Globus pallidus (tissue), 1 donor: ENCODE results near the gene KCNC2.

ENCODE experiments used
- DNase-seq: peaks from one replicate; pipeline ENCODE4 v3.0.0-alpha.2; 2015; ENCODE audit warnings: low spot score

KCNC2 gene

DNA sequence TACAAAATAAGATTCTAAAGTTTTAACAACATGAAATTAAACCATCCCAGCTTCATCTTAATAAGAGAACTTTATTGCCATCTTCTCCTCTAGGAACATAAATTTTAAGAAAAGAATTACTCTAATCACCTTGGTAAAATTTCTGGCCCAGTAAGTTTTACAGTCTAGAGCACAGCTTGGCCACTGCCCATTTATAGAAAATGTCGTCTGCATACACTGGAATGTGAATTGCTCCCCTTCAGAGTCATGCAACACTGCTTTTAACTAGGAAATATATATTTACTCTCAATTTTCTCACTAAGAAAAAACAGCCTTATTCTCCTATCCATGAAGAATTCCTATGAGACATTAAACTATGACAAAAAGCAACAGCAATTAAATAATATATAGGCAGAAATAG lies 48.2 kb downstream of the KCNC2 start:
- DNase-seq, result no peak

- DNase-seq, result no peak
These were observed 52.3 kb downstream of the KCNC2 start for GRCh38 chr12:75157385-75157784.

DNA sequence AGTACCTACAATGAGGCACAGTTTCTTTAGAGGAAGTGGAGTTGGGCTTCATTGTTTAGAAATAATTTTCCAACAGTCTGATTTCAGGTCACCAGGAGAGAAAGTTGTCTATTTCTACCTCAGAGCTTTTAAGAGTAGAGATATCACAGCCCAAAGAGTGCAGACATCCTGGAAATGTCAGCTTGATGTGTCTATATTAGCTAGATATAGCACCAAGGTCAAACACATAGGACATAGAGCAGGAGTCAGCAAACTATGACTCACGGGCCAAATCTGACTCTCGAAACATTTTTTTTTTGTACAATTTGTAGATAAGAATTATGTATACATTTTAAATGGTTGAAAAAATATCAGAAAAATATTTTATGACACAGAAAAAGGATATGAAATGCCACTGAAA lies 53.7 kb downstream of the KCNC2 start:
- DNase-seq, result no peak

DNA sequence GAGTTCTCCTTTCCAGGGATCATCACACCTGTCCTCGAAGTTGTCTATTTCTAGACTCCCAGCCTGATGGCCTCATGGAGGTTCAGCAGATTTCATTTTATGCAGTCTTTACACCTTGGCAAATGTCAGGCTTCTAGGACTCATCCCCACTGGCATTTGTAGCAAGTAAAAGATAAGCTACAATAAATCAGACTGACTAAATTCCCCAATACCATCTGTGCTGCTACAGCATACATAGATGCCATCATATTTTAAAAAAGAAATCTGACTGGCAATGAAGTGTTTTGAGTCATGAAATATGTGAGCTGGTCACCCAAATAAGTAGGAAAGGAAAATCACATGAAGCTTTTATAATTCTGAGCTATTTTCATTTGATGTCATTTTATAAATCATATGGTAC lies 55.3 kb downstream of the KCNC2 start:
- DNase-seq, result no peak

DNA sequence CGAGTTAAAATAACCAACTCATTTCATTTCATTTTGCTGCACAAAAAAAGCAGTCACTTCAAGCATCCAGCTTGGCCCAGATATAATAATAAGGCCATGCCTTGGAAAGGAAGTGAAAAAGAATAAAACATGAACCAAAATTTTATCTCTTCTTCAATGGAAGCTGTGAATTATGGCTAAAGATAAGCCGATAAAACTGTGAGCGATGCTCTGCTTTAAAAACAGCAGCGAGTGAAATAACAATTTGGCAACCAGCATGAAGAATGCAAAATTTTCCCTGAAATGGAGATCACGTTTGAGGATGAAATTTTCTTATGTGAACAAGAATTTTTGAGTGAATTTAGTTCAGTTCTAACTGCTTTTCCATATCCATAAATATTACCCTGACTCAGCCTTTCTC lies 70.4 kb downstream of the KCNC2 start:
- no peak for DNase-seq

DNA sequence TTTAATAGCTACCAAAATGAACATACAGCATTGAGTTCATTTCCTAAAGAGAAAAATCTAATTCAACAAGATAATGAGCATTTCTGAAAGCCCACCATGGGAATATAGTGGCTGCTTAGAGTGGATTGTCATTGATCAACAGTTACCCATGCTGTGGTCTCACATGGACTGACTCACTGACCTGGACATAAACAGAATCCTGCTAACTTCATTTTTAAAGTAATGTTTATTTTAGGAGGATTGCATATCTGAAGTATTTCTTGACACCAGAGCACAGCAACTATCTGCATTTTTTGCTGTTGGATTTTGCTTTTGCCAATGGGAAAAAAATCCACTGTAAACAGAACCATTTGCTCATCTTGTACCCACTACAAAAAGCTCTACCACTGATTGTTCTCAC lies 71.7 kb downstream of the KCNC2 start:
- no peak for DNase-seq

DNA sequence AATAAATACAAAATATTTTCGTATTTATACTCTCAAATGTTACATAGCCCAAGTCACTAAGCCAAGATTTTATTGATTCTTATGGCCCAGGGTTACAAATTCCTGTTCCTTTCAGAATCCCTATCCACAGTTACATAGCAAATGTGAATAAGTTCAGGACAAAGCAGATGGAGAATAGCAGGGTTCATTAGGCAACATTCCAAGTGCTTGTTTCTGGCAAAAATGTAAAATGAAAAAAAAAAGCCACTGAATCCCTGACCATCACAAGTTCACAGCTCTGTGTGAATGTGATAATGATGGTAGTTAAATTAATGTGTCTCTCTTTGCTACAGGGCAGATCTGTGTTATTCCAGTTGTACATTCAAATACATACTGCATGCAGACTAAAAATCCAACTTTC lies 74.6 kb downstream of the KCNC2 start:
- DNase-seq, result no peak

GRCh38 chr12:75130811-75131210 lies 78.8 kb downstream of the KCNC2 start:
- DNase-seq, result no peak

- no peak for DNase-seq
These were observed 80.4 kb downstream of the KCNC2 start for GRCh38 chr12:75129275-75129674.

GRCh38 chr12:75121036-75121705 lies 88.5 kb downstream of the KCNC2 start:
- DNase-seq, result no peak

- no peak for DNase-seq
These were observed 89.3 kb downstream of the KCNC2 start for GRCh38 chr12:75120311-75120711.

- no peak for DNase-seq
These were observed 92.9 kb downstream of the KCNC2 start for GRCh38 chr12:75116646-75117198.

- no peak for DNase-seq
These were observed 93.9 kb downstream of the KCNC2 start for GRCh38 chr12:75115748-75116147.

GRCh38 chr12:75103822-75104221 lies 105.8 kb downstream of the KCNC2 start:
- DNase-seq, result no peak

GRCh38 chr12:75101781-75102180 lies 107.9 kb downstream of the KCNC2 start:
- DNase-seq, result no peak

- no peak for DNase-seq
These were observed 110.4 kb downstream of the KCNC2 start for GRCh38 chr12:75099210-75099609.

- DNase-seq, result no peak
These were observed 112.6 kb downstream of the KCNC2 start for GRCh38 chr12:75097003-75097402.

DNA sequence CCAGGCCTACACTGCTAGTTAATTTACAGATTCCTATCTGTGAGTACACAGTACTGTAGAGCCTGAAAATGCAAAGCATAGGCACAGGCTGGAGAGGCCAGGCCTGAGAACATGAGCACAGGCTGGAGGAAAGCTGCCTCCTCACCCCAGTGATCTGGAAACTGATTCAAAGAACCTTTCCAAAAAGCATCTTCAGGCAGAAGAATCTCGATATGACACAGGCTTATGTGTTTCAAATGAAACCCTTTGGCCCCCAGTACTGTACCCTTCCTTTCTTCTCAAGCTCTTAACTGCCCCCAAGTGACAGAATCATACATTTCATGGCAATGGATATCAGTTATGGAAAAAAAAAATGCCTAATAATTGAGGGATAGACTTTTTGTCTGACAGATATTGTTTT lies 122.0 kb downstream of the KCNC2 start:
- DNase-seq, result no peak

- DNase-seq, result no peak
These were observed 123.3 kb downstream of the KCNC2 start for GRCh38 chr12:75086091-75087038.

DNA sequence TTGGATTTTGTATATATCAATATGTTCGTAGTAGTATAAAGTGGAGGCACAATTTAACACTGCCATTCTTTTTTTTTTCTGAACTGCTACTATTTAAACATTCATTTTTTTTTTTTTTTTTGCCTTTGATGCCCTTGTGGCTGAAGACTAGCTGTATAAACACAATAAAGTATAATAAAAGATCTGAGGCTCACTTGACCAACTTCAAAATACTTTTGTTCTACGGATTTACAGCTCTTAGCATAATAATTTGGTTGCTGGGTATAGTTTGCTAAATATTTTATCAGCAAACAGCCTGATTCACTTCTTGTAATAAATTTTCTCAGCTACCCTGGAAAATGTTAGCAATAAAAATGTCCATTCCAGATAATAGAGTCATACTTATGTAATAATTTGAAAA lies 128.3 kb downstream of the KCNC2 start:
- DNase-seq, result no peak

GRCh38 chr12:75080582-75080981 lies 129.1 kb downstream of the KCNC2 start:
- no peak for DNase-seq

DNA sequence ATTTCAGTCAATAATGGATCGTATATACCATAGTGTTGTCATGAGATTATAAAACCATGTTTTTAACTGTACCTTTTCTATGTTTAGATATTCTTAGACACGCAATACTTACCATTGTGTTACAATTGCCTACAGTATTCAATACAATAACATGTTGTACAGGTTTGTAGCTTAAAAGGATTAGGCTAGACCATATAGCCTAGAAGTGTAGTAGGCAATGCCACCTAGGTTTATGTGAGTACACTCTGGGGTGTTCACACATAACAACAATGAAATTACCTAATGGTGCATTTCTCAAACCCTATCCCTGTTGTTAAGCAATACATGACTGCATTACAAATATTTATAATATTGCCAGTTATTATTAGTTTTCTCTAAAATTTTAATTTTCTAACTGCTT lies 144.2 kb downstream of the KCNC2 start:
- DNase-seq, result no peak

DNA sequence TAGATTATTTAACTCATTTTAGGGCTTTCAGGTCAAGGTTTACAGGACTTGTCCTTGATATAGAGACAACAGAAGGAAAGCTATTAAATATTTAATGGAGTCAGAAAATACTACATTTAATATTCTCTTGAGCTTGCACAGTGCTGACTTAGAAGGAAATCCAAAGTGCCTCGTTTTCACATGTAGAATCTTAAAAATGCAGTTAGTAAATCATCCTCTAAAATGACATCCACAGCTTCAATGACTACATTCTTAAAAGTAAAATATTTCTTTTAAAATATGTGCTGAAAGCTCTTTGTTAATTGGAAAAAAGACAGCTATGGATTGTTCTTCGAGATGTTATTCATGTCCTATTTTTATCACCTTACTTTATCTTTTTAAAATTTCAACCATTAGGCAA lies 146.9 kb downstream of the KCNC2 start:
- DNase-seq, result no peak
